K562 (cell line): Measurements from ENCODE around the gene LRRC47. TPM values are rescaled to one million over a fixed set of nuclear protein-coding genes. Genes with fewer than 3 reads are reported as not detected.

Experiments
- ATAC-seq: fragments of 200-7000 bp; cut with Tn5 transposase; 3 replicates; pipeline ENCODE4 v1.9.1; 2020; ENCODE audit warnings: moderate library complexity
- BruUV-seq: library from RNA; stranded (reverse); fragments of 400-500 nt; replicated peaks from 2 replicates; lab custom pipeline; 2021; lab: Mats Ljungman, UMichigan
- CTCF ChIA-PET: fragments of 300-600 bp; formaldehyde crosslinking; extraction: SDS; loops from one replicate; lab custom pipeline; 2021; ENCODE audit warnings: low intra/inter-chr PET ratio; lab: Yijun Ruan, JAX
- POLR2A ChIA-PET: fragments of 300-600, 350-650 bp; sonication (Branson Sonifier 250); formaldehyde crosslinking; extraction: SDS; loops from one replicate; lab custom pipeline; 2021; ENCODE audit warnings: antibody characterized with exemption, inconsistent platforms; lab: Yijun Ruan, JAX
- DNase-seq, 4 experiments: peaks; one replicate each; pipeline versions ENCODE4 v3.0.0 to v3.0.0-alpha.2; 2011 to 2018; ENCODE audit warnings: low spot score in 3 of 4, mixed read lengths in 3 of 4; ENCODE audit errors: extremely low read depth in 1 of 4
- FAIRE-seq: peaks from 2 replicates; lab custom pipeline; 2011; peaks lifted over from hg19 to GRCh38; lab: Jason Lieb, UNC
- H2AFZ ChIP-seq: 2 replicates; pipeline ENCODE4 v1.6.0; 2011; ENCODE audit warnings: low read depth, low read length, control low read depth, inconsistent platforms
- H3K27ac ChIP-seq: fragments of 200-600 bp; 3 replicates; pipeline ENCODE4 v1.8.0; 2011; ENCODE audit warnings: low read depth, mild to moderate bottlenecking, control low read depth, inconsistent platforms, low read length, moderate library complexity, mixed read lengths; ENCODE audit errors: extremely low read depth
- H3K27me3 ChIP-seq, 2 experiments: fragments of 300-600 bp in 1 of 2; 2 replicates in 1 of 2; 3 replicates in 1 of 2; pipeline versions ENCODE4 v1.6.0 to v1.8.0; 2011; ENCODE audit warnings: inconsistent platforms in 2 of 2, low read length in 2 of 2, mild to moderate bottlenecking in 1 of 2, mixed read lengths in 1 of 2, moderate library complexity in 1 of 2; ENCODE audit not compliant: control insufficient read depth in 2 of 2, insufficient read depth in 2 of 2
- H3K36me3 ChIP-seq: fragments of 300-600 bp; 3 replicates; pipeline ENCODE4 v1.8.0; 2011; ENCODE audit warnings: mild to moderate bottlenecking, low read length, inconsistent platforms; ENCODE audit not compliant: control insufficient read depth, insufficient read depth
- H3K4me1 ChIP-seq, 2 experiments: fragments of 200-600 bp in 1 of 2; replicated peaks in 1 of 2; 2 replicates in 1 of 2; 3 replicates in 1 of 2; pipeline versions ENCODE4 v1.5.1 to v1.8.0; 2011; ENCODE audit warnings: inconsistent platforms in 2 of 2, low read length in 2 of 2, mild to moderate bottlenecking in 1 of 2, mixed read lengths in 1 of 2, moderate library complexity in 1 of 2; ENCODE audit not compliant: control insufficient read depth in 2 of 2, insufficient read depth in 2 of 2
- H3K4me2 ChIP-seq: 2 replicates; pipeline ENCODE4 v1.6.1; 2011; ENCODE audit warnings: low read length, control low read depth, inconsistent platforms, mixed read lengths; ENCODE audit not compliant: insufficient read depth
- H3K4me3 ChIP-seq: fragments of 200-600 bp; sonication (generic), shearing (Covaris generic); 2 replicates; pipeline ENCODE4 v1.5.1; 2016; ENCODE audit warnings: control low read depth, inconsistent platforms
- H3K79me2 ChIP-seq: fragments of 200-600 bp; 3 replicates; pipeline ENCODE4 v1.8.0; 2011; ENCODE audit warnings: low read length, inconsistent platforms; ENCODE audit not compliant: control insufficient read depth, insufficient read depth
- H3K9ac ChIP-seq, 2 experiments: 2 replicates each; pipeline versions ENCODE4 v1.6.0 to v1.6.1; 2011; ENCODE audit warnings: low read depth in 2 of 2, low read length in 2 of 2, control low read depth in 1 of 2, inconsistent platforms in 1 of 2, mild to moderate bottlenecking in 1 of 2, mixed read lengths in 1 of 2; ENCODE audit not compliant: insufficient read depth in 1 of 2
- H3K9me1 ChIP-seq: one replicate; pipeline ENCODE4 v1.6.0; 2011; ENCODE audit warnings: inconsistent platforms, mild to moderate bottlenecking, low read length, moderate library complexity; ENCODE audit not compliant: control insufficient read depth, insufficient read depth
- H3K9me3 ChIP-seq: replicated peaks from 2 replicates; pipeline ENCODE4 v1.5.1; 2011; ENCODE audit warnings: low read depth, low read length, inconsistent platforms; ENCODE audit not compliant: control insufficient read depth, insufficient read depth
- H4K20me1 ChIP-seq: replicated peaks from 2 replicates; pipeline ENCODE4 v1.6.1; 2011; ENCODE audit warnings: low read length, inconsistent platforms, mixed read lengths; ENCODE audit not compliant: control insufficient read depth, insufficient read depth
- MAZ ChIP-seq, 2 experiments: fragments of 450-650 bp in 1 of 2; sonication (generic) in 1 of 2; formaldehyde crosslinking; IDR thresholded peaks in 1 of 2; conservative IDR thresholded peaks in 1 of 2; 2 replicates each; pipeline versions ENCODE4 v1.4.0 to v1.5.0; 2020; ENCODE audit warnings: mild to moderate bottlenecking in 1 of 2, missing genetic modification reagents in 1 of 2
- POLR2AphosphoS2 ChIP-seq: IDR thresholded peaks from 2 replicates; pipeline ENCODE4 v1.6.1; 2012; ENCODE audit warnings: low read length, improper control_type of control experiment
- RBFOX2 ChIP-seq: fragments of 200-400 bp; formaldehyde crosslinking; IDR thresholded peaks from 2 replicates; pipeline ENCODE4 v1.6.1; 2017; ENCODE audit warnings: low read depth, mild to moderate bottlenecking, low read length, moderate library complexity
- RBM22 ChIP-seq: fragments of 200-400 bp; formaldehyde crosslinking; IDR thresholded peaks from 2 replicates; pipeline ENCODE4 v1.6.1; 2018; ENCODE audit warnings: low read length, low read depth; ENCODE audit not compliant: poor library complexity, severe bottlenecking
- ZNF589 ChIP-seq: fragments of 200-800 bp; sonication (Bioruptor generic); IDR thresholded peaks from 2 replicates; pipeline ENCODE4 v1.6.1; 2016; ENCODE audit warnings: low read depth, missing genetic modification characterization, missing compliant biosample characterization
- WGBS: fragments of 100-300 bp; shearing (Covaris generic); methylation state at CpG from one replicate; pipeline ENCODE4 v1.1.6; 2016; ENCODE audit warnings: low coverage, mixed read lengths; ENCODE audit not compliant: insufficient coverage; ENCODE audit errors: missing lambda C conversion rate; 5-methylcytosine and 5-hydroxymethylcytosine counted together
- in situ Hi-C: fragments of 300-500 bp; cut with MboI; formaldehyde crosslinking; loops from 4 replicates; pipeline ENCODE4 v1.15.0; 2018; ENCODE audit warnings: inconsistent platforms, mixed read lengths
- intact Hi-C: fragments of 100-400 bp; cut with micrococcal nuclease; formaldehyde crosslinking; loops from 2 replicates; pipeline ENCODE4 v1.14.2; 2022
- polyA plus RNA-seq, 8 experiments: library from polyadenylated mRNA; depleted of rRNA in 4 of 8; stranded (reverse) in 5 of 8; unstranded in 3 of 8; fragments of >200 nt; fragmentation: Nextera tagmentation in 2 of 8; fragmentation: Illumina TruSeq in 1 of 8; extraction: Ambion mirVana in 2 of 8; extraction: Trizol in 1 of 8; gene quantifications; 2 replicates each; pipeline versions ENCODE4 v1.2.1 to v1.2.3, GENCODE V29; 2011 to 2014; ENCODE audit warnings: inconsistent platforms in 1 of 8, missing spikeins in 1 of 8
- total RNA-seq, 7 experiments: library from RNA; depleted of rRNA in 6 of 7; stranded (reverse); fragments of >200 nt in 6 of 7; fragmentation: Illumina TruSeq in 2 of 7; extraction: Trizol in 2 of 7; gene quantifications; 2 replicates each; pipeline versions ENCODE4 v1.2.1 to v1.2.3, GENCODE V29; 2011 to 2021; ENCODE audit warnings: low replicate concordance in 1 of 7
- TF ChIP-seq, protein P1 (sequence below): sonication (generic); formaldehyde crosslinking; IDR thresholded peaks from 2 replicates; pipeline ENCODE4 v1.8.1; 2023; ENCODE audit warnings: mild to moderate bottlenecking, missing genetic modification reagents
- TF ChIP-seq, protein P2 (sequence below): fragments of 450-650 bp; IDR thresholded peaks from 2 replicates; pipeline ENCODE4 v1.6.1; 2017; ENCODE audit warnings: antibody characterized with exemption
- TF ChIP-seq, protein P3 (sequence below): sonication (generic); formaldehyde crosslinking; IDR thresholded peaks from 2 replicates; pipeline ENCODE4 v1.9.0; 2022; ENCODE audit warnings: mild to moderate bottlenecking, missing genetic modification reagents

LRRC47 gene
- total and polyA plus RNA-seq, 9 of the 15 experiments (the other 6 are each of a cell fraction or from before 2014, with no cell fraction given) = 4.6 to 68.0 (median 35.9) TPM

DNA sequence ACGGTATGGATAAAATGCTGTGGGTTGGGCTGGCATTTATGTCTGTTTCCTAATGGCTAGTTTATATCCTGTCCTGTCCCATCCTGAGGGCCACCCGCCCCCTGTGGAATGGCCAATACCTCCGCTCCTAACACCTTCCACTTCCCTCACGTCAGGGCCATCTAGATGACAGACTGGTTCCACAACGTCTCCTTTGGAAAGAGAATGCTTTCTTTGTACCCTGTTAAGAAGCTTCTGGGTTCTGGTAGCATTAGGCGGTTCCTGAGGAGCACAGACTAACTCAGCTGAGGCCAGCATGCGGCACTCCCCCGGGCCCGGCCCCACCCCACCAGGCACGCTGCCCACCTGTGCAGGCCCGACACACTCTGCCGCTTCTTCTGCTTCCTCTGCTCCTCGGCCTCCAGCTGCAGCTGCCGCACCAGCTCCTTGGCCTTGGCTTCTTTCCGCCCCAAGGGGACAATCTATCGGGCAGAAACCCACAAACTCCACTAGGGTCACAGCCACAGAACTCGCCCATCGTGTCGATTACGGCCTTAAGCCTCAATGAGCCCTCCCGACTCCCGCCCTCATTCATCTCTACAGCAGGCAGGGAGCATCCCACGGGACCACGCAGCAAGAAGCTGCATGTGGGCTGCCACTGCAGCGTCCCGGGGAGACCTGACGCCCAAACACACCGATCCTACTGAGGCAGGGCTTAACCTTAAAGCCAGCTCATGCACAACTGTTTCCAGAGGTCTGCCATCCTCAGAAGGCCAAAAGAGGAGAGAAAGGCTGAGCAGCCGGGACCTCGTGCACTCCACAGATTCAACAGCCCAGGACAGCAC, 12.4 kb downstream of the LRRC47 start:
- ChIA-PET POLR2A (interaction anchor here (2.6 to 5.0 kb wide), 2 partner anchors 8 to 11 kb away, joined by 12 to 41 read pairs; partner anchors contain the start of gene LRRC47), CTCF (no interaction called here)
- TF ChIP-seq, protein P1, sequence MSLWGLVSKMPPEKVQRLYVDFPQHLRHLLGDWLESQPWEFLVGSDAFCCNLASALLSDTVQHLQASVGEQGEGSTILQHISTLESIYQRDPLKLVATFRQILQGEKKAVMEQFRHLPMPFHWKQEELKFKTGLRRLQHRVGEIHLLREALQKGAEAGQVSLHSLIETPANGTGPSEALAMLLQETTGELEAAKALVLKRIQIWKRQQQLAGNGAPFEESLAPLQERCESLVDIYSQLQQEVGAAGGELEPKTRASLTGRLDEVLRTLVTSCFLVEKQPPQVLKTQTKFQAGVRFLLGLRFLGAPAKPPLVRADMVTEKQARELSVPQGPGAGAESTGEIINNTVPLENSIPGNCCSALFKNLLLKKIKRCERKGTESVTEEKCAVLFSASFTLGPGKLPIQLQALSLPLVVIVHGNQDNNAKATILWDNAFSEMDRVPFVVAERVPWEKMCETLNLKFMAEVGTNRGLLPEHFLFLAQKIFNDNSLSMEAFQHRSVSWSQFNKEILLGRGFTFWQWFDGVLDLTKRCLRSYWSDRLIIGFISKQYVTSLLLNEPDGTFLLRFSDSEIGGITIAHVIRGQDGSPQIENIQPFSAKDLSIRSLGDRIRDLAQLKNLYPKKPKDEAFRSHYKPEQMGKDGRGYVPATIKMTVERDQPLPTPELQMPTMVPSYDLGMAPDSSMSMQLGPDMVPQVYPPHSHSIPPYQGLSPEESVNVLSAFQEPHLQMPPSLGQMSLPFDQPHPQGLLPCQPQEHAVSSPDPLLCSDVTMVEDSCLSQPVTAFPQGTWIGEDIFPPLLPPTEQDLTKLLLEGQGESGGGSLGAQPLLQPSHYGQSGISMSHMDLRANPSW = no peak
- 0 out of 2 replicates have a peak, but pooled peaks have one; percentile 37 for TF ChIP-seq POLR2AphosphoS2
- TF ChIP-seq RBFOX2 = peak; percentile 45; the same call in 1 of the 2 replicates
- TF ChIP-seq, protein P2, sequence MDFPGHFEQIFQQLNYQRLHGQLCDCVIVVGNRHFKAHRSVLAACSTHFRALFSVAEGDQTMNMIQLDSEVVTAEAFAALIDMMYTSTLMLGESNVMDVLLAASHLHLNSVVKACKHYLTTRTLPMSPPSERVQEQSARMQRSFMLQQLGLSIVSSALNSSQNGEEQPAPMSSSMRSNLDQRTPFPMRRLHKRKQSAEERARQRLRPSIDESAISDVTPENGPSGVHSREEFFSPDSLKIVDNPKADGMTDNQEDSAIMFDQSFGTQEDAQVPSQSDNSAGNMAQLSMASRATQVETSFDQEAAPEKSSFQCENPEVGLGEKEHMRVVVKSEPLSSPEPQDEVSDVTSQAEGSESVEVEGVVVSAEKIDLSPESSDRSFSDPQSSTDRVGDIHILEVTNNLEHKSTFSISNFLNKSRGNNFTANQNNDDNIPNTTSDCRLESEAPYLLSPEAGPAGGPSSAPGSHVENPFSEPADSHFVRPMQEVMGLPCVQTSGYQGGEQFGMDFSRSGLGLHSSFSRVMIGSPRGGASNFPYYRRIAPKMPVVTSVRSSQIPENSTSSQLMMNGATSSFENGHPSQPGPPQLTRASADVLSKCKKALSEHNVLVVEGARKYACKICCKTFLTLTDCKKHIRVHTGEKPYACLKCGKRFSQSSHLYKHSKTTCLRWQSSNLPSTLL = no peak
- TF ChIP-seq RBM22 = peak; percentile 58
- TF ChIP-seq ZNF589 (CRISPR knock-in tag) = no peak
- no peak for TF ChIP-seq MAZ (CRISPR knock-in tag; conservative IDR thresholded peaks at IDR 0.05 in 1 of 2, IDR thresholded peaks at IDR 0.05 in 1 of 2)
- TF ChIP-seq, protein P3, sequence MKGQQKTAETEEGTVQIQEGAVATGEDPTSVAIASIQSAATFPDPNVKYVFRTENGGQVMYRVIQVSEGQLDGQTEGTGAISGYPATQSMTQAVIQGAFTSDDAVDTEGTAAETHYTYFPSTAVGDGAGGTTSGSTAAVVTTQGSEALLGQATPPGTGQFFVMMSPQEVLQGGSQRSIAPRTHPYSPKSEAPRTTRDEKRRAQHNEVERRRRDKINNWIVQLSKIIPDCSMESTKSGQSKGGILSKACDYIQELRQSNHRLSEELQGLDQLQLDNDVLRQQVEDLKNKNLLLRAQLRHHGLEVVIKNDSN (CRISPR knock-in tag) = 0 out of 2 replicates have a peak, but pooled peaks have one; percentile 26

More for the DNA sequence above, 12.4 kb downstream of the LRRC47 start:
- intact Hi-C loops = no loop called here
- Histone ChIP-seq H3K36me3 (peaks cover 100% of the 10 kb centered on the region), H4K20me1 (no peaks in the 10 kb centered on the region), H3K27me3 (no peaks in the 10 kb centered on the region), H3K4me3 (no peak overlapping the region), H3K27ac (no peak overlapping the region), H3K4me1 (peaks cover 0 to 27% of the 10 kb centered on the region in 2 experiments; a peak in 2 of 5 replicates), H3K9ac (peak overlapping the region in 1 of 2 experiments; percentile 18; a peak in 2 of 4 replicates), H3K4me2 (no peak overlapping the region), H3K79me2 (peaks cover 16% of the 10 kb centered on the region), H3K9me3 (no peaks in the 10 kb centered on the region), H3K9me1 (no peaks in the 10 kb centered on the region), H2AFZ (no peak overlapping the region)
- FAIRE-seq (no peak), ATAC-seq (no peak), DNase-seq (no peak)
- no TSS peak for BruUV-seq
- in situ Hi-C loops = no loop called here
- WGBS = 97% methylated on average over 29 of the region's 30 CpGs
